Osteoblast (primary cell): Measurements from ENCODE around the gene CD44. TPM values are rescaled to one million over a fixed set of nuclear protein-coding genes. Genes with fewer than 3 reads are reported as not detected.
A peak's percentile ranks its signal among the peaks of the same experiment; 100 is the strongest.

Source experiments
- DNase-seq: peaks from one replicate; pipeline ENCODE4 v3.0.0; 2011; ENCODE audit warnings: low spot score, mixed read lengths; ENCODE audit not compliant: insufficient read length; ENCODE audit errors: missing footprints
- H2AFZ ChIP-seq: 2 replicates; pipeline ENCODE4 v1.6.0; 2011; ENCODE audit warnings: mild to moderate bottlenecking, low read length
- H3K27ac ChIP-seq: 2 replicates; pipeline ENCODE4 v1.5.1; 2011; ENCODE audit warnings: mild to moderate bottlenecking, low read depth, low read length, moderate library complexity
- H3K27me3 ChIP-seq: 2 replicates; pipeline ENCODE4 v1.6.0; 2012; ENCODE audit warnings: mild to moderate bottlenecking, control low read depth, inconsistent platforms, low read length, moderate library complexity; ENCODE audit not compliant: insufficient read depth
- H3K36me3 ChIP-seq: 2 replicates; pipeline ENCODE4 v1.5.1; 2011; ENCODE audit warnings: mild to moderate bottlenecking, low read length, control low read depth, moderate library complexity; ENCODE audit not compliant: insufficient read depth
- H3K4me1 ChIP-seq: 2 replicates; pipeline ENCODE4 v1.5.1; 2011; ENCODE audit warnings: mild to moderate bottlenecking, low read length, control low read depth, moderate library complexity; ENCODE audit not compliant: insufficient read depth
- H3K4me2 ChIP-seq: 2 replicates; pipeline ENCODE4 v1.6.0; 2011; ENCODE audit warnings: mild to moderate bottlenecking, low read length; ENCODE audit not compliant: insufficient read depth
- H3K4me3 ChIP-seq: fragments of 200-600 bp; sonication (generic); 3 replicates; pipeline ENCODE4 v1.5.1; 2012; ENCODE audit warnings: mild to moderate bottlenecking, low read length, inconsistent platforms; ENCODE audit not compliant: insufficient read depth
- H3K79me2 ChIP-seq: 2 replicates; pipeline ENCODE4 v1.6.0; 2012; ENCODE audit warnings: mild to moderate bottlenecking, low read length, control low read depth, inconsistent platforms; ENCODE audit not compliant: insufficient read depth
- H3K9me3 ChIP-seq: 2 replicates; pipeline ENCODE4 v1.5.1; 2011; ENCODE audit warnings: low read depth, low read length, control low read depth
- H4K20me1 ChIP-seq: 2 replicates; pipeline ENCODE4 v1.6.0; 2012; ENCODE audit warnings: mild to moderate bottlenecking, low read length, control low read depth; ENCODE audit not compliant: insufficient read depth
- CTCF ChIP-seq: IDR thresholded peaks from 2 replicates; pipeline ENCODE4 v1.5.1; 2011; ENCODE audit warnings: mild to moderate bottlenecking, low read depth, low read length, moderate library complexity; ENCODE audit errors: extremely low read depth
- total RNA-seq: library from RNA; depleted of rRNA; stranded (reverse); fragments of >200 nt; gene quantifications from 2 replicates; pipeline ENCODE4 v1.2.3, GENCODE V29; 2012

The CD44 gene
- total RNA-seq, 1 donor = 238 TPM

GRCh38 chr11:35100013-35100383, 39.0 kb upstream of the CD44 start:
- H3K27me3 ChIP-seq = no peaks in the 10 kb centered on the region
- no peak overlapping the region for H2AFZ ChIP-seq
- no peaks in the 10 kb centered on the region for H3K9me3 ChIP-seq
- TF ChIP-seq CTCF = no peak
- peaks cover 32% of the 10 kb centered on the region for H3K4me1 ChIP-seq
- no peak for DNase-seq
- no peaks in the 10 kb centered on the region for H3K36me3 ChIP-seq
- H3K79me2 ChIP-seq = no peaks in the 10 kb centered on the region
- peak overlapping the region; percentile 51 for H3K4me2 ChIP-seq
- no peak overlapping the region for H3K4me3 ChIP-seq
- H3K27ac ChIP-seq = peak overlapping the region; percentile 98
- H4K20me1 ChIP-seq = no peaks in the 10 kb centered on the region

DNA sequence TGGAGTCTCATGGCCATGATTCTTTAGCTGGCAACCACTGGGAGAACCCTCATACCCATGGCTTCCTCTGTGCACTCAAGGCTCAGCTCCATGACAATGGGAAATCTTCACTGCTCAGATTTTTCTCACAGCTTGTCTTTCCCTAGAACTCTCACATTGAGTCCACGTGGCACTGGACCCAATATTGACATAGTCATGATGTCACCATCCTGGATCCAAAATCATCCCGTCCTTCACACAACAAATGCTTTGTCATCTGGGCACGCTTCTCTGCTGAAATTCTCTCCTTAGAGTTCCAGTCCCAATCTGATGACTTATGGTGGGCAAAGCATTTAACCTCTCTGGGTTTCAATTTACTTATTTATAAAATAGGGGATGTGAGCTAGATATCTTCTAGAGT, 37.7 kb upstream of the CD44 start:
- H3K27me3 ChIP-seq = no peaks in the 10 kb centered on the region
- H3K9me3 ChIP-seq = no peaks in the 10 kb centered on the region
- no peak for TF ChIP-seq CTCF
- no peaks in the 10 kb centered on the region for H3K36me3 ChIP-seq
- DNase-seq = no peak
- no peak overlapping the region for H3K4me3 ChIP-seq
- H3K79me2 ChIP-seq = no peaks in the 10 kb centered on the region
- no peak overlapping the region for H3K4me2 ChIP-seq
- peak overlapping the region; percentile 3 for H2AFZ ChIP-seq
- H3K27ac ChIP-seq = peak overlapping the region; percentile 98
- no peaks in the 10 kb centered on the region for H4K20me1 ChIP-seq
- peaks cover 42% of the 10 kb centered on the region for H3K4me1 ChIP-seq

DNA sequence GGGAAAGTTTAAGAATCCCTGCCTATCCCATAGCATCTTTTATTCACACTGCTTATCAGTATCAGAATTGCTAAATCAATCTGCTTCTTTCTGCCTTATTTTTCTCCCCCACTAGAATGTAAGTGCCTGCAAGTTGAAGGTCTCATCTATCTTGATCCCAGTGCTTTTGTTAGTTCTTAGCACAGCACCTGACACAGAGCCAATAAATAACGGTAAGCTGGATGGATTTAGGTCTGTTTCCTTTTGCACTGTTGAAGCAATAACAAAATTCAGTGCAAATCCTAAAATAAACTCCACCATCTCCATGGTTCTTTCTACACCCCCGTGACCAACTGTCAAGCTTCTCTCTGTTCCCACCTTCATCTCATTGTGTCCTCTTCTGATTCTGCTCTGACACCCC, 36.7 kb upstream of the CD44 start:
- no peak overlapping the region for H3K4me3 ChIP-seq
- TF ChIP-seq CTCF = no peak
- peak overlapping the region; percentile 98 for H3K27ac ChIP-seq
- DNase-seq = no peak
- H2AFZ ChIP-seq = no peak overlapping the region
- no peaks in the 10 kb centered on the region for H3K36me3 ChIP-seq
- no peaks in the 10 kb centered on the region for H3K79me2 ChIP-seq
- H3K4me2 ChIP-seq = no peak overlapping the region
- no peaks in the 10 kb centered on the region for H3K9me3 ChIP-seq
- H3K27me3 ChIP-seq = no peaks in the 10 kb centered on the region
- no peaks in the 10 kb centered on the region for H4K20me1 ChIP-seq
- H3K4me1 ChIP-seq = peaks cover 42% of the 10 kb centered on the region

GRCh38 chr11:35103366-35104208, 35.4 kb upstream of the CD44 start:
- no peak for TF ChIP-seq CTCF
- no peaks in the 10 kb centered on the region for H3K27me3 ChIP-seq
- no peak for DNase-seq
- no peaks in the 10 kb centered on the region for H3K36me3 ChIP-seq
- H3K27ac ChIP-seq = peak overlapping the region; percentile 30
- no peak overlapping the region for H3K4me2 ChIP-seq
- H3K4me3 ChIP-seq = no peak overlapping the region
- H4K20me1 ChIP-seq = no peaks in the 10 kb centered on the region
- H3K79me2 ChIP-seq = no peaks in the 10 kb centered on the region
- H2AFZ ChIP-seq = no peak overlapping the region
- peaks cover 40% of the 10 kb centered on the region for H3K4me1 ChIP-seq
- no peaks in the 10 kb centered on the region for H3K9me3 ChIP-seq
